Stimulated activated CD4-positive, alpha-beta T cell treated with anti-CD3 and anti-CD28 coated beads, Interleukin-1b, Interleukin-23, amount 100 ng/mL, for 24 hours (primary cell): ENCODE data around the gene UGT1A9.

ENCODE experiments used
- DNase-seq, 4 experiments: peaks; one replicate each; pipeline ENCODE4 v3.0.0-alpha.2; 2020; ENCODE audit warnings: low read depth in 4 of 4, low spot score in 1 of 4

The UGT1A9 gene

GRCh38 chr2:233816334-233816733, 144.6 kb downstream of the UGT1A9 start:
- no peak for DNase-seq

- no peak for DNase-seq
Measured at GRCh38 chr2:233816771-233817170, 145.1 kb downstream of the UGT1A9 start.

- no peak for DNase-seq
Measured at GRCh38 chr2:233817361-233817911, 145.7 kb downstream of the UGT1A9 start.

- no peak for DNase-seq
Measured at GRCh38 chr2:233817995-233818638, 146.4 kb downstream of the UGT1A9 start.

GRCh38 chr2:233818639-233819621, 147.2 kb downstream of the UGT1A9 start:
- no peak for DNase-seq

GRCh38 chr2:233819884-233820773, 148.4 kb downstream of the UGT1A9 start:
- DNase-seq, result no peak

- DNase-seq, result no peak
Measured at GRCh38 chr2:233820774-233821105, 149.0 kb downstream of the UGT1A9 start.

GRCh38 chr2:233821196-233821595, 149.5 kb downstream of the UGT1A9 start:
- no peak for DNase-seq

- no peak for DNase-seq
Measured at GRCh38 chr2:233821709-233822100, 150.0 kb downstream of the UGT1A9 start.

GRCh38 chr2:233822101-233822771, 150.5 kb downstream of the UGT1A9 start:
- DNase-seq, result no peak
